ENCODE results near the gene ELMO3.

The ELMO3 gene

GRCh38 chr16:67183284-67183626 lies 15.7 kb upstream of the ELMO3 start:
- DNase-seq (ENCODE audit: low read depth): no peak

DNA sequence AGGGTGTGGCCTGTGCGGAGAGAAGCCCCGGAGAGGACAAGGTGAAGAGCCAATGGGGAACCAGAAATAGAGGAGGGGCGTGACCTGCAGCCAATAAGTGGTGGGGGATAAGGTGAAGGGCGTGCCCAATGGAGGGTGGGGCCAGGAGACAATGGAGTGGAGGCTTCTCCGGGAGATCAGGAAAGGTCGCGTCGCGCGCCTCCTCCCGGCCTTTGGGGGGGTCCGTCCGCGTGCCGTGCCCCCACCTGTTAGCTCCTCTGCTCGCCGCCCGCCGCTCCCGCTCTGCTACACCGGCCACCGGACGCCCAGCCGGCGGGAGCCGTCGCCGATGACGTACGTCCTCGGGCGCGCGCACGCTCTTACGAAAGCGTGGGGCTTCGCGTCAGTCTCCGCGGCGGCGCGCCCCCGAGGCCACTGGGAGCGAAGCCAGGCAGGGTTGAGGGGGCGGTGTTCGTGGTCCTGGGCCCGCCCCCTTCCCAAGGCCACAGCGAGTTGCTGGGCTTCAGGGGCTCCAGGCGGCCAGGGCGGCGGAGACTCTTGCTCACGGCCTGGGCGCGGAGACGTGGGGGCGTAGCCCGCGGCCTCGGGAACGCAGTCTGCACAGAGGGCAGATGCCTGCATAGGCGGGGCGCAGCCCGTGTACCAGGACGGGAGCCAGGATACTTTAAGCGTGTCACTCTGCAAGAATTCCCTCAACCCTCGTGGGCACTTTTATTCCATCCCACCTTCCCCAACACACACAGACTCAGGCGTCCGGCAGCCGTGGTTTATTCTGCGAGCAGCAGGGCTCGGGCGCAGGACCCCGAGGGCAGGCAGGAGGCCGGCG lies 15.1 kb upstream of the ELMO3 start, which contains the start of gene MATCAP1:
MATCAP1 (minus strand) TSS at position 337 of the 826 bp plus-strand sequence. CDS start 3,353 bp downstream, outside the sequence.
- DNase-seq (ENCODE audit: low read depth): peak; percentile 82

DNA sequence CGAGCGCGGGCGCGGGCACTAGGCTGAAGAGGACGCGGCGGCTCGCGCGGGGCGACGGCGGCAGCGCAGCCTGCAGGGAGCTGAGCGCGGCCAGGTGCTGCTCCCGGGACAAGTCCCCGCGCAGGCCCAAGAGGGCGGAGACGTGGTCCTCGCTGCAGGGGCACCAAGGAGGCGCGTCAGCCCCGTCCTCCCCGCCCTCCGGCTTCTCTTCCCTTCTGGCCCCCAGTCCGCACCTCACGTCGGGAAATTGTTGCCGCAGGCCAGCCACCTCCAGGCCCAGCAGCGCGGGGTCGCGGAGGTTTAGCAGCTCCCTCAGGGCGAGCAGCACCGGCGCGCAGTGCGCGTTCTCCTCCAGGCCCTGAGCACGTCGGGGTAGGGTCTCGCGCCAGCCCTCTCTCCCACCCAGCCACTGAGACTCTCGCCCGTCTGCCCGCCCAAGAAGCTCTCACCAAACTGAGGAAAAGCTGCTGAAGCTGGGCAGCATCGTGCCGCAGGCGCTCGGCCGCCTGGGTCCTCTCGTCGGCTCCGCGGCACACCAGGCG lies 14.4 kb upstream of the ELMO3 start:
- DNase-seq (ENCODE audit: low read depth): no peak

- DNase-seq (ENCODE audit: low read depth): peak; percentile 71
Observed at GRCh38 chr16:67184995-67185650, 13.8 kb upstream of the ELMO3 start.

- no peak for DNase-seq (ENCODE audit: low read depth)
Observed at GRCh38 chr16:67185651-67186134, 13.2 kb upstream of the ELMO3 start.

- no peak for DNase-seq (ENCODE audit: low read depth)
Observed at GRCh38 chr16:67186550-67186950, 12.4 kb upstream of the ELMO3 start.

- no peak for DNase-seq (ENCODE audit: low read depth)
Observed at GRCh38 chr16:67187175-67187890, 11.6 kb upstream of the ELMO3 start.

GRCh38 chr16:67188323-67188722 lies 10.6 kb upstream of the ELMO3 start:
- no peak for DNase-seq (ENCODE audit: low read depth)

- no peak for DNase-seq (ENCODE audit: low read depth)
Observed at GRCh38 chr16:67188798-67189197, 10.1 kb upstream of the ELMO3 start.

- DNase-seq (ENCODE audit: low read depth): no peak
Observed at GRCh38 chr16:67190041-67190440, 8.9 kb upstream of the ELMO3 start, which contains the start of gene EXOC3L1. Gene EXOC3L1 (minus strand): TSS chr16:67190136. CDS start chr16:67189676, 460 bp downstream.

DNA sequence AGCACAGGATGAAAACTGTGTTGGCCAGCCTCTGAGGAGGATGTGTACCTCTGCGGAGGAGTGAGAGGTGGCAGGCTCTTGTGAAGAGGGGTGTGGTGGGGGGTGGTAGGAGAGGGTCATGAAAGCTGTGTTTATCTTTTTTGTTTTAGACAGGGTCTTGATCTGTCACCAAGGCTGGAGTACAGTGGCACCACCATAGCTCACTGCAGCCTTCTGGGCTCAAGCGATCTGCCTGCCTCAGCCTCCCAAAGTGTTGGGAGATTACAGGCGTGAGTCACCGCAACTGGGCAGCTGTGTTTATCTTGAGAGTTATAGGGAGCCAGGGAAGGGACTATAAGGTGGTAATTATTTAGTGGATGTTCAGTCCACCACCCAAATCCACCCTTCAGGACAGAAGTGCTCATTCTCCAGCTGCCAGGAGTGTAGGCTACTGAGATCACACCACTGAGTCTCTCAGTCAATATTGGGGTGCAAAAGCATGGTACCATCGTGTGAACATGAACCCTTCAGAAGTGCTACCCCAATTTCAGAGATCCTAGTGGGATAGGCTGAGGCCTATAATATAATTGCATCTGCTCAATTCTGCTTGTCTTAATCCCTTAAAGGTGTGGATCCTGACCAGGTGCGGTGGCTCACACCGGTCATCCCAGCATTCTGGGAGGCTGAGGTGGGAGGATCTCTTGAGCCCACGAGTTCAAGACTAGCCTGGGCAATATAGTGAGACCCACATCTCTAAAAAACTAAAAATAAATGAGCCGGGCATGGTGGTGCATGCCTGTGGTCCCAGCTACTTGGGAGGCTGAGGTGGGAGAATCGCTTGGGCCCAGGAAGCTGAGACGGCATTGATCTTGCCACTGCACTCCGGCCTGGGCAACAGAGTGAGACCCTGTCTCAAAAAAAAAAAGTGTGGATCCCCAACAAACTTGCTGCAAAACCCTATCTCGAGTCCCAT lies 8.2 kb upstream of the ELMO3 start:
- no peak for DNase-seq (ENCODE audit: low read depth)

GRCh38 chr16:67191411-67191994 lies 7.4 kb upstream of the ELMO3 start:
- DNase-seq (ENCODE audit: low read depth): no peak

- peak; percentile 82 for DNase-seq (ENCODE audit: low read depth)
Observed at GRCh38 chr16:67191995-67192681, 6.8 kb upstream of the ELMO3 start, which contains the start of gene E2F4. Gene E2F4 (plus strand): TSS chr16:67192155. CDS start chr16:67192228, 73 bp downstream.

DNA sequence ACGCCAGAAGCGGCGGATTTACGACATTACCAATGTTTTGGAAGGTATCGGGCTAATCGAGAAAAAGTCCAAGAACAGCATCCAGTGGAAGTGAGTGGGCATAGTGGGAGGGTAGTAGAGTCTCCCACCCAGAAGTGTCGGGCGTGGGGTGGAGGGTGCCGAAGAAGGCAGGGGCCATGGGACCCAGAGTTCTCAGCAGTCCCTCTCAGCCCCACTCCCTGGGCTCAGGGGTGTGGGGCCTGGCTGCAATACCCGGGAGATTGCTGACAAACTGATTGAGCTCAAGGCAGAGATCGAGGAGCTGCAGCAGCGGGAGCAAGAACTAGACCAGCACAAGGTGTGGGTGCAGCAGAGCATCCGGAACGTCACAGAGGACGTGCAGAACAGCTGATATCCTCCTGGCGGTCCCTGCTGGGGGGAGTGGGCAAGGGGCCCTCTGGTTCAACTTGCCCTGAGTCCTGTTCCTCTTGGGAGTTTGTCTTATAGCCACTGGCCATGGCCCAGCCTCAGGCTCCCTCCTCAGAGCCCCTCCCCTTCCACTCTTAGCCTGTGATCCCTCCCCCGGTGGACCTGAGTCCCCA lies 6.1 kb upstream of the ELMO3 start:
- no peak for DNase-seq (ENCODE audit: low read depth)

DNA sequence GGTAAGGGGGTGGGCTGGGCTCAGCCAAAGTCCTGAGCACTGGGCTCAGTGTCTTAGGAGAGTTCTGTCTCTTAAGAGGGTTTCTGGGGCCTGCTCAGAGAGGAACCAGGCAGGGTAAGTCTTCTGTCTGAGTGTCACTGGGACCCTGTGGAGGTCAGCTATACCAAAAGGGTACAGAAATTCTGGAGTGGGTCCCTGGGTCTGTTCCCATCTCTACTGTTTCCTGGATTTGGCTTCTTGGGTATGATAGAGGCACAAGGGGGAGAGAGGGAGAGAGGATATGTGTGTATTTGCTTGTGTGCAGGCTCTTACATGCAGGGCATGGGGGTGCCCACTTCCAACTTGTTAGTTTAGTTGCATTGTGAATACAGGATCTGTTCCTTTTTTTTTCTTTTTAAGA lies 5.4 kb upstream of the ELMO3 start:
- no peak for DNase-seq (ENCODE audit: low read depth)

- no peak for DNase-seq (ENCODE audit: low read depth)
Observed at GRCh38 chr16:67194260-67194659, 4.7 kb upstream of the ELMO3 start.

DNA sequence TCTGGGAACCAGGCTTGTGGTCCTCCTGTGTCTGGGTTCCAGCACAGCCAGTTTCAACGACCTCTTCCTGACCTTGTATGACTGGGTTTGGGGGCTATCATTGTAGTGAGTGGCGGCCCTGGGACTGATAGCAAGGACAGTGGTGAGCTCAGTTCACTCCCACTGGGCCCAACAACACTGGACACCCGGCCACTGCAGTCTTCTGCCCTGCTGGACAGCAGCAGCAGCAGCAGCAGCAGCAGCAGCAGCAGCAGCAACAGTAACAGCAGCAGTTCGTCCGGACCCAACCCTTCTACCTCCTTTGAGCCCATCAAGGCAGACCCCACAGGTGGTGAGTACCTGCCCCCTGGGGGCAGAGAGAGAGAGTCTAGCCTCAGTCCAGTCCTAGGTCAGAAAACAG lies 3.3 kb upstream of the ELMO3 start:
- DNase-seq (ENCODE audit: low read depth): no peak

DNA sequence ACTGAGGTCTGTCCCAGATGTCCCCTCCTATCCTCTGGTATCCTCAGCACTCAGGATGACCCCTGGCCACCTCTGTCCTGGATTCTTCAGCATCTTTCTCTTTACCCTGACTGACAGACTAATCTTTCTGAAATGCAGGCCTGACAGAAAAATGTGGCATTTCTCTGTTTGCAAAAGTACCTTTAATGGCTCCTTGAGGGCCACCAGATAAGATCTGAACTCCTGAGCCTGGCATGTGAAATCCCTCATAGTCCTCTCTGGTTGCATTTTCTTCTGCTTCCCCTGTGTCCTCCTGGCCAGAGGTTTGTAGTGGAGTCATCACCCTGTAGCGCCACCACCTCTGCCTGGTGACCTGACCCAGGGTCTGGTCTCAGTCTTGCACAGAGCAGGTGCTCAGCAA lies 2.0 kb upstream of the ELMO3 start:
- no peak for DNase-seq (ENCODE audit: low read depth)

- no peak for DNase-seq (ENCODE audit: low read depth)
Observed at GRCh38 chr16:67197704-67198103, 1.2 kb upstream of the ELMO3 start.
